Osteoblast (primary cell): ENCODE data around the gene DDX19B. TPM values are rescaled to one million over a fixed set of nuclear protein-coding genes. Genes with fewer than 3 reads are reported as not detected.
"Not testable (repeated sequence)": the region's sequence is repeated elsewhere in the genome, so short reads cannot be mapped to it uniquely, and the experiment has no call there.

Experiments
- DNase-seq: peaks from one replicate; pipeline ENCODE4 v3.0.0; 2011; ENCODE audit warnings: low spot score, mixed read lengths; ENCODE audit not compliant: insufficient read length; ENCODE audit errors: missing footprints
- H2AFZ ChIP-seq: 2 replicates; pipeline ENCODE4 v1.6.0; 2011; ENCODE audit warnings: mild to moderate bottlenecking, low read length
- H3K27ac ChIP-seq: 2 replicates; pipeline ENCODE4 v1.5.1; 2011; ENCODE audit warnings: mild to moderate bottlenecking, low read depth, low read length, moderate library complexity
- H3K27me3 ChIP-seq: 2 replicates; pipeline ENCODE4 v1.6.0; 2012; ENCODE audit warnings: mild to moderate bottlenecking, control low read depth, inconsistent platforms, low read length, moderate library complexity; ENCODE audit not compliant: insufficient read depth
- H3K36me3 ChIP-seq: 2 replicates; pipeline ENCODE4 v1.5.1; 2011; ENCODE audit warnings: mild to moderate bottlenecking, low read length, control low read depth, moderate library complexity; ENCODE audit not compliant: insufficient read depth
- H3K4me1 ChIP-seq: 2 replicates; pipeline ENCODE4 v1.5.1; 2011; ENCODE audit warnings: mild to moderate bottlenecking, low read length, control low read depth, moderate library complexity; ENCODE audit not compliant: insufficient read depth
- H3K4me2 ChIP-seq: 2 replicates; pipeline ENCODE4 v1.6.0; 2011; ENCODE audit warnings: mild to moderate bottlenecking, low read length; ENCODE audit not compliant: insufficient read depth
- H3K4me3 ChIP-seq: fragments of 200-600 bp; sonication (generic); 3 replicates; pipeline ENCODE4 v1.5.1; 2012; ENCODE audit warnings: mild to moderate bottlenecking, low read length, inconsistent platforms; ENCODE audit not compliant: insufficient read depth
- H3K79me2 ChIP-seq: 2 replicates; pipeline ENCODE4 v1.6.0; 2012; ENCODE audit warnings: mild to moderate bottlenecking, low read length, control low read depth, inconsistent platforms; ENCODE audit not compliant: insufficient read depth
- H3K9me3 ChIP-seq: 2 replicates; pipeline ENCODE4 v1.5.1; 2011; ENCODE audit warnings: low read depth, low read length, control low read depth
- H4K20me1 ChIP-seq: 2 replicates; pipeline ENCODE4 v1.6.0; 2012; ENCODE audit warnings: mild to moderate bottlenecking, low read length, control low read depth; ENCODE audit not compliant: insufficient read depth
- CTCF ChIP-seq: IDR thresholded peaks from 2 replicates; pipeline ENCODE4 v1.5.1; 2011; ENCODE audit warnings: mild to moderate bottlenecking, low read depth, low read length, moderate library complexity; ENCODE audit errors: extremely low read depth
- total RNA-seq: library from RNA; depleted of rRNA; stranded (reverse); fragments of >200 nt; gene quantifications from 2 replicates; pipeline ENCODE4 v1.2.3, GENCODE V29; 2012

DDX19B gene
- total RNA-seq, 1 donor: 42.7 TPM

- Histone ChIP-seq H3K4me1 (no peaks in the 10 kb centered on the region), H3K4me3 (no peak overlapping the region), H3K4me2 (no peak overlapping the region), H3K27ac (no peak overlapping the region), H3K9me3 (no peaks in the 10 kb centered on the region), H3K79me2 (peaks cover 3% of the 10 kb centered on the region), H3K27me3 (no peaks in the 10 kb centered on the region), H3K36me3 (peaks cover 74% of the 10 kb centered on the region), H4K20me1 (peaks cover 9% of the 10 kb centered on the region), H2AFZ (no peak overlapping the region)
- TF ChIP-seq CTCF: no peak
- no peak for DNase-seq
Measured at GRCh38 chr16:70270176-70270575, 28.8 kb upstream of the DDX19B start.

DNA sequence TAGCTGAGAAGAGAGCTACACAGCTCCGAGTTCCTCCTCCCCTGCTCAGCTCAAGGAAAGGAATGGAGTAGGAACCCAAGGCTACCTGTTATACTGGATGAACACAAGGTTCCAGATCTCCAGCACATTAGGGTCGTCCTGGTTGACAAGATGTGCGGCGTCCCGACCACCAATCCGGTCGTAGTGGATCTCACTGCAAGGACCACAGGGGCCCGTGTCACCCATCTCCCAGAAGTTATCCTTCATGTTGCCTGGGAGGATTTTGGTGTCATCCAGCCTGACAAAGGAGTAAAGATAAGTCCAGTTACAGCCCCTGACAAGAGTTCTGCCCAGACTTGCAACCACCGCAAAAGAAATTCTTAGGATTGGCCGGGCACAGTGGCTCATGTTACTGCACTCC lies 27.3 kb upstream of the DDX19B start:
- H3K27me3 ChIP-seq: no peaks in the 10 kb centered on the region
- no peak overlapping the region for H3K4me2 ChIP-seq
- peaks cover 70% of the 10 kb centered on the region for H3K36me3 ChIP-seq
- no peak for TF ChIP-seq CTCF
- H2AFZ ChIP-seq: no peak overlapping the region
- no peaks in the 10 kb centered on the region for H3K4me1 ChIP-seq
- no peak overlapping the region for H3K27ac ChIP-seq
- no peaks in the 10 kb centered on the region for H3K9me3 ChIP-seq
- H4K20me1 ChIP-seq: peaks cover 12% of the 10 kb centered on the region
- H3K79me2 ChIP-seq: peaks cover 8% of the 10 kb centered on the region
- DNase-seq: no peak
- no peak overlapping the region for H3K4me3 ChIP-seq

- Histone ChIP-seq H3K4me1 (no peaks in the 10 kb centered on the region), H2AFZ (no peak overlapping the region), H3K4me2 (no peak overlapping the region), H3K9me3 (no peaks in the 10 kb centered on the region), H3K27ac (no peak overlapping the region), H3K36me3 (peaks cover 69% of the 10 kb centered on the region), H3K4me3 (no peak overlapping the region), H3K27me3 (no peaks in the 10 kb centered on the region), H3K79me2 (peaks cover 41% of the 10 kb centered on the region), H4K20me1 (peaks cover 13% of the 10 kb centered on the region)
- TF ChIP-seq CTCF: no peak
- DNase-seq: no peak
Measured at GRCh38 chr16:70276392-70276791, 22.6 kb upstream of the DDX19B start.

DNA sequence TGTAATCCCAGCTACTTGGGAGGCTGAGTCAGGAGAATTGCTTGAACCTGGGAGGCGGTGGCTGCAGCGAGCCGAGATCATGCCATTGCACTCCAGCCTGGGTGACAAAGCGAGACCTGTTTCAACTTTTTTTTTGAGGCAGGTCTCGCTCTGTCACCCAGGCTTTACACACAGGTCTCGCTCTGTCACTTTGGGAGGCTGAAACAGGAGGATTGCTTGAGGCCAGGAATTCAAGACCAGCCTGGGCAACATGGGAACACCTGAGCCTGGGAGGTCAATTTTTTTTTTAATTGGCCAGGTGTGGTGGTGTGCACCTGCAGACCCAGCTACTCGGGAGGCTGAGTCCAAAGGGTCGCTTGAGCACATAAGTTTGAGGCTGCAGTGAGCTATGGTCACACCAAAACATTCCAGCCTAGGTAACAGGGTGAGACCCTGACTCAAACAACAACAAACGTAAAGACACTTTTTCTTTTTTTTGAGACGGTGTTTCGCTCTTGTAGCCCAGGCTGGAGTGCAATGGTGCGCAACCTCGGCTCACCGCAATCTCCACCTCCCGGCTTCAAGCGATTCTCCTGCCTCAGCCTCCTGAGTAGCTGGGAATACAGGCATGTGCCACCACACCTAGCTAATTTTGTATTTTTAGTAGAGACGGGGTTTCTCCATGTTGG lies 11.5 kb upstream of the DDX19B start:
- Histone ChIP-seq H3K4me3 (peak overlapping the region; percentile 93), H3K27ac (peak overlapping the region; percentile 17), H3K36me3 (peaks cover 32% of the 10 kb centered on the region), H3K4me2 (peak overlapping the region; percentile 93), H4K20me1 (peaks cover 15% of the 10 kb centered on the region), H3K79me2 (peaks cover 64% of the 10 kb centered on the region)
- H3K27me3 ChIP-seq, H3K9me3 ChIP-seq, H3K4me1 ChIP-seq, DNase-seq, H2AFZ ChIP-seq: not testable (repeated sequence)
